Right lobe of liver (tissue), 6 donors: ENCODE data around the gene JUN. TPM values are rescaled to one million over a fixed set of nuclear protein-coding genes. Genes with fewer than 3 reads are reported as not detected.
A peak's percentile ranks its signal among the peaks of the same experiment; 100 is the strongest.

Source experiments
- ATAC-seq, 4 donors: fragments of 200-7000 bp; cut with Tn5 transposase; one replicate each; pipeline ENCODE4 v1.9.1; 2020; ENCODE audit warnings: mild to moderate bottlenecking in 4 of 4, moderate library complexity in 4 of 4
- DNase-seq, 3 donors: peaks; one replicate each; pipeline ENCODE4 v3.0.0-alpha.2; 2020
- H3K27ac ChIP-seq, 3 donors: fragments of 200-600 bp; one replicate each; pipeline ENCODE4 v1.8.0; 2022
- H3K27me3 ChIP-seq, 2 donors: fragments of 200-600 bp; one replicate each; pipeline ENCODE4 v1.8.0; 2022
- H3K36me3 ChIP-seq, 4 donors: fragments of 200-600 bp; sonication (generic) in 1 of 4; one replicate each; pipeline versions ENCODE4 v1.5.1 to v1.8.0; 2017 to 2022; ENCODE audit warnings: control low read depth in 1 of 4
- H3K4me1 ChIP-seq, 4 donors: fragments of 200-600 bp; sonication (generic) in 1 of 4; one replicate each; pipeline versions ENCODE4 v1.5.1 to v1.8.0; 2017 to 2022; ENCODE audit warnings: control low read depth in 1 of 4
- H3K4me3 ChIP-seq, 3 donors: fragments of 200-600 bp; one replicate each; pipeline ENCODE4 v1.8.0; 2022
- H3K9me3 ChIP-seq, 4 donors: fragments of 200-600 bp; sonication (generic) in 1 of 4; one replicate each; pipeline versions ENCODE4 v1.5.1 to v1.8.0; 2017 to 2022; ENCODE audit warnings: control low read depth in 1 of 4
- POLR2A ChIP-seq: fragments of 450-650 bp; IDR thresholded peaks from one replicate; pipeline ENCODE4 v1.6.1; 2017; ENCODE audit warnings: antibody characterized with exemption, mild to moderate bottlenecking
- WGBS: methylation state at CpG from one replicate; pipeline ENCODE4 v1.1.6; 2018; ENCODE audit warnings: low coverage, low lambda C conversion rate; ENCODE audit not compliant: insufficient coverage; ENCODE audit errors: missing lambda C conversion rate; 5-methylcytosine and 5-hydroxymethylcytosine counted together
- intact Hi-C, 2 donors: fragments of 100-400 bp; cut with DNase I; formaldehyde crosslinking; loops; one replicate each; pipeline versions ENCODE4 v1.11.2 to v1.14.1; 2022
- total RNA-seq, 6 experiments: library from RNA; depleted of rRNA in 2 of 6; stranded (reverse); fragments of >200 nt in 2 of 6; fragmentation: NEBNext Ultra II Directional in 3 of 6; extraction: Animal tissue kit (Norgen Biotek cat#: 25700) in 3 of 6; gene quantifications; one replicate each; pipeline versions ENCODE4 v1.1.0 to v1.2.4, GENCODE V29; 2016 to 2023
- TF ChIP-seq, protein P1 (sequence below), 4 donors: fragments of 200-600 bp in 3 of 4; fragments of 450-650 bp in 1 of 4; IDR thresholded peaks; one replicate each; pipeline versions ENCODE4 v1.5.1 to v1.8.0; 2016 to 2022; ENCODE audit warnings: antibody characterized with exemption in 4 of 4, mild to moderate bottlenecking in 2 of 4
- donor health status: DM: no; HTN: yes; CAD: no.
- donor health status: DM: no; HTN: no; CAD: no.
- donor health status: DM: no; HTN: no; CAD: no.
- donor health status: DM: no; HTN: yes; CAD: no.
- donor health status: DM: no; HTN: yes; CAD: no.

JUN gene
- total RNA-seq, 6 experiments from 2014 or later = 9.3 to 116 (median 88.1) TPM

DNA sequence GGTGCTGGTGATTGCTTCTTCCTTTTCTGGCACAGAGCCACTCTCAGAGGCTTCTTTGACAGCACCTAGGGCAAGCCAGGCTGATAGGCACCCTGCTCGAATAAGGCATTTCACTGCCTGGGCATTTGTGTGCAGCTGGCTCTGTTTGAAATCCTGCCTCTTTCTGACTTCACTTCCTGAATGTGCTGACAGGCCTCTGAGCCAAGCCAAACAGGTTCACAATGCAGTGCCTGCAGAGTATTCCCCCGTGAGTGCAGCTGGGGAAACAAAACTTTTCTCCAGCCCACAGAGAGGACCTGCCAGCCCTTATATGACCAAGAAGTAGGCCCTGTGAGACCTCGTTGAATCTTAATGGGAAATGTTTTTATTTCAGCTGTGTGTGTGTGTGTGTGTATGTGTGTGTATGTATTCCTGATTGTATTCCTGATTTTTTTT, 10.4 kb downstream of the JUN start:
- TF ChIP-seq, protein P1, sequence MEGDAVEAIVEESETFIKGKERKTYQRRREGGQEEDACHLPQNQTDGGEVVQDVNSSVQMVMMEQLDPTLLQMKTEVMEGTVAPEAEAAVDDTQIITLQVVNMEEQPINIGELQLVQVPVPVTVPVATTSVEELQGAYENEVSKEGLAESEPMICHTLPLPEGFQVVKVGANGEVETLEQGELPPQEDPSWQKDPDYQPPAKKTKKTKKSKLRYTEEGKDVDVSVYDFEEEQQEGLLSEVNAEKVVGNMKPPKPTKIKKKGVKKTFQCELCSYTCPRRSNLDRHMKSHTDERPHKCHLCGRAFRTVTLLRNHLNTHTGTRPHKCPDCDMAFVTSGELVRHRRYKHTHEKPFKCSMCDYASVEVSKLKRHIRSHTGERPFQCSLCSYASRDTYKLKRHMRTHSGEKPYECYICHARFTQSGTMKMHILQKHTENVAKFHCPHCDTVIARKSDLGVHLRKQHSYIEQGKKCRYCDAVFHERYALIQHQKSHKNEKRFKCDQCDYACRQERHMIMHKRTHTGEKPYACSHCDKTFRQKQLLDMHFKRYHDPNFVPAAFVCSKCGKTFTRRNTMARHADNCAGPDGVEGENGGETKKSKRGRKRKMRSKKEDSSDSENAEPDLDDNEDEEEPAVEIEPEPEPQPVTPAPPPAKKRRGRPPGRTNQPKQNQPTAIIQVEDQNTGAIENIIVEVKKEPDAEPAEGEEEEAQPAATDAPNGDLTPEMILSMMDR (IDR thresholded peaks at IDR 0.05) = no peak
- peak; percentile 56 for TF ChIP-seq POLR2A
- Histone ChIP-seq H3K27ac (peak overlapping the region in 2 of 3 donors; percentile 38 to 39), H3K27me3 (no peaks in the 10 kb centered on the region), H3K4me1 (peaks cover 0 to 6% (median 2%) of the 10 kb centered on the region in 4 donors), H3K4me3 (no peak overlapping the region), H3K9me3 (no peaks in the 10 kb centered on the region), H3K36me3 (no peaks in the 10 kb centered on the region)
- intact Hi-C loops = no loop called here
- ATAC-seq (peak; percentile 75 to 94 (median 90)), DNase-seq (peak; percentile 48 to 57 (median 56))
- 0% methylated on average over 2 of the region's 3 CpGs for WGBS

DNA sequence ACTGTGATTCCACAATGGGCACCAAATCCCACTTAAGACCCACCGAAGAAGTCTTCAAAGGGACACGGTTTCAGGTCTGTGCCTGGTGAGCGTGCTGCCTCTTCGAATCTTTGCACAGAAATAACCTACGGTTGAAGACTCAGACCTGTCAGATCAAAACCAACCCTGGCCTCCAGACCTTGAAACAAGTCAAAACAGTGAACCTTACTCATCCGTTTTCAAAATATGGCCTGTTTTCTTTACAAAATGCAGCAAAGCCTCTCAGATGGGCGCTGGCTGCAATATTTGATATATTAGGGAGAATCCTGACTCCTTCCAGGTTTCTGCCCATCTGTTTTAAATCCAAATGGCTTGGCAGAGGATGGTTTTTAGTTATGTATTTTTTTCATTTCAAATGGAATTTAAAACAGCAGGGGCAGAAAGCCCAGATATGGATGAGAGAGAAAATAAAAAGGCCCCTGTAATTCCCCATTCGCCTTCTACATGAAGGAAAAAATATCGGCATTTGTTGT, 14.0 kb downstream of the JUN start:
- TF ChIP-seq, protein P1 (IDR thresholded peaks at IDR 0.05) = no peak
- TF ChIP-seq POLR2A = no peak
- peaks cover 0 to 6% (median 2%) of the 10 kb centered on the region in 4 donors for H3K4me1 ChIP-seq
- DNase-seq (no peak), ATAC-seq (no peak)
- no peaks in the 10 kb centered on the region for H3K9me3 ChIP-seq
- H3K36me3 ChIP-seq = no peaks in the 10 kb centered on the region
- intact Hi-C loops = no loop called here
- 34% methylated on average over 7 of the region's 9 CpGs for WGBS
- H3K27ac ChIP-seq = no peak overlapping the region
- no peaks in the 10 kb centered on the region for H3K27me3 ChIP-seq
- H3K4me3 ChIP-seq = no peak overlapping the region

DNA sequence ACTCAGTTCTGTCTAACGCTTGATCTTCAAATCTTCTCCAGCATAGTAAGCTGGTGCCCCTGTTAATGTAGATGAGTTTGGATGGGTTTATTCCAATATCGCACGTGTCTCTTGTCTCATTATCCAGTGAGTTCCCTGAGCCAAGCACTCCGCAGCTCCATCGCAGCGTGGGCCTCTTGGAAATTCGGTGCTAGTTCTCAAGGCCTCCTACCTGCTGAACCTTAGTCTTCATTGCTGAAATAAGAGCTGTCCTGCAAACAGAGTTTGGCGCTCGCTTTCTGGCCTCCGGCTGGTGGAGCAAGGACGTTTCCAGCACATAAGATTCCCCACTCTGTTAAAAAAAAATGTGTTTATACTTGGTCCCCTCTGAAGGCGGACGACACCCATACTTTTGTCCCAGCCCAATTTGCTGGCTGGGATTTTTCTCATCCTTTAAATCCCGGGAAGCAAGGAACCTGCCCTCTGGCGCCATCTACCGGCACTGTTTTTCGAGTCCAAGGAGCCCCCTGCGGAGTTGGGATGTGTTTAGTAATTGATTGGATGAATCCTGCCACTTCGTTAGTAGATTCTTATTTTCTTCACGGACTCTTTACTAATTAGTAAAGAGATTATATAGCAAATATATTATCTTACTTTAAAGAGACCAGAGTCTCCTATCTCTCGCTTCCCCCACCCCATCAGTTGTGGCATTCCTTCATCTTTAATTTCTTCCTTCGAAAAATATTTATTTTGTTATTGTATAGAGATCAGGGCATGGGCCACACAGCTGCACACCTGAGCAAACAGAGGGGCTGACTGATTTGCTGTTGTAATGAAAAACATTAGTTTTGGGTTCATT, 14.7 kb downstream of the JUN start:
- DNase-seq (peak; percentile 78 to 80 (median 78)), ATAC-seq (peak; percentile 72 to 81 (median 78))
- H3K27me3 ChIP-seq = no peaks in the 10 kb centered on the region
- no peak overlapping the region for H3K27ac ChIP-seq
- no peaks in the 10 kb centered on the region for H3K36me3 ChIP-seq
- intact Hi-C loops = no loop called here
- peaks cover 0 to 6% (median 2%) of the 10 kb centered on the region in 4 donors for H3K4me1 ChIP-seq
- no peak overlapping the region for H3K4me3 ChIP-seq
- TF ChIP-seq, protein P1 (IDR thresholded peaks at IDR 0.05) = peak; percentile 72 to 91 (median 90)
- no peak for TF ChIP-seq POLR2A
- WGBS = 20% methylated on average over 19 of the region's 22 CpGs
- H3K9me3 ChIP-seq = no peaks in the 10 kb centered on the region

DNA sequence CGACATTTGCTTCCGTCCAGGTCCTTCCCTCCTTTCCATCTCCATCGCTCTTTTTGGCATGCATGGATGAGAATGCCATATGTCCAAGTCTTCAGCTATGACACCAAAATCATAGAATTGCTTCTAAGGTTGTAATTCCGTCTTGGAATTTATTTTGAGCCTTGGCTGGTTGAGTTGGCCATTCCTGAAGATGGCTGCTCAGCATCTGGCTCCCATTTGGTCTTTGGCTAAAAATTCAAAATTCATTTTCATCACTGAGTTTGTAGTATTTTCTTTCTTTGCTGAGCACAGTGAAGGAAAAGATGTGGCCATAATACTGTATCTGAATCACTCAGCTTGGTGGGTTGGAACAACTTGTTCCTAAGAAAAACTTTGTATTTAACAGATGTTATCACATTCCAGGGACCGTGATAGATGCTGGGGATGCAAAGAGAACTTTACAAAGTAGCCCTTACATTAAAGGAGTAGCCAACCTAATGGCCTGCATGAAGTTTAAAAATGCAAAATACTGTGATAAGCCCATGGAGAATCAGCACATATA, 15.6 kb downstream of the JUN start:
- Histone ChIP-seq H3K4me1 (peaks cover 0 to 6% (median 2%) of the 10 kb centered on the region in 4 donors), H3K9me3 (no peaks in the 10 kb centered on the region), H3K36me3 (no peaks in the 10 kb centered on the region), H3K4me3 (no peak overlapping the region), H3K27me3 (no peaks in the 10 kb centered on the region), H3K27ac (no peak overlapping the region)
- no peak for DNase-seq
- intact Hi-C loops = no loop called here
- TF ChIP-seq POLR2A = no peak
- TF ChIP-seq, protein P1 (IDR thresholded peaks at IDR 0.05) = no peak
- 87% methylated on average over 5 of the region's 5 CpGs for WGBS
- no peak for ATAC-seq
